K562 (cell line): ENCODE measurements around the gene GHR. TPM values are rescaled to one million over a fixed set of nuclear protein-coding genes. Genes with fewer than 3 reads are reported as not detected.

ENCODE experiments used
- ATAC-seq: fragments of 200-7000 bp; cut with Tn5 transposase; 3 replicates; pipeline ENCODE4 v1.9.1; 2020; ENCODE audit warnings: moderate library complexity
- BruUV-seq: library from RNA; stranded (reverse); fragments of 400-500 nt; replicated peaks from 2 replicates; lab custom pipeline; 2021; lab: Mats Ljungman, UMichigan
- CTCF ChIA-PET: fragments of 300-600 bp; formaldehyde crosslinking; extraction: SDS; loops from one replicate; lab custom pipeline; 2021; ENCODE audit warnings: low intra/inter-chr PET ratio; lab: Yijun Ruan, JAX
- POLR2A ChIA-PET: fragments of 300-600, 350-650 bp; sonication (Branson Sonifier 250); formaldehyde crosslinking; extraction: SDS; loops from one replicate; lab custom pipeline; 2021; ENCODE audit warnings: antibody characterized with exemption, inconsistent platforms; lab: Yijun Ruan, JAX
- DNase-seq, 4 experiments: peaks; one replicate each; pipeline versions ENCODE4 v3.0.0 to v3.0.0-alpha.2; 2011 to 2018; ENCODE audit warnings: low spot score in 3 of 4, mixed read lengths in 3 of 4; ENCODE audit errors: extremely low read depth in 1 of 4
- FAIRE-seq: peaks from 2 replicates; lab custom pipeline; 2011; peaks lifted over from hg19 to GRCh38; lab: Jason Lieb, UNC
- H2AFZ ChIP-seq: 2 replicates; pipeline ENCODE4 v1.6.0; 2011; ENCODE audit warnings: low read depth, low read length, control low read depth, inconsistent platforms
- H3K27ac ChIP-seq: fragments of 200-600 bp; 3 replicates; pipeline ENCODE4 v1.8.0; 2011; ENCODE audit warnings: low read depth, mild to moderate bottlenecking, control low read depth, inconsistent platforms, low read length, moderate library complexity, mixed read lengths; ENCODE audit errors: extremely low read depth
- H3K27me3 ChIP-seq, 2 experiments: fragments of 300-600 bp in 1 of 2; 2 replicates in 1 of 2; 3 replicates in 1 of 2; pipeline versions ENCODE4 v1.6.0 to v1.8.0; 2011; ENCODE audit warnings: inconsistent platforms in 2 of 2, low read length in 2 of 2, mild to moderate bottlenecking in 1 of 2, mixed read lengths in 1 of 2, moderate library complexity in 1 of 2; ENCODE audit not compliant: control insufficient read depth in 2 of 2, insufficient read depth in 2 of 2
- H3K36me3 ChIP-seq: fragments of 300-600 bp; 3 replicates; pipeline ENCODE4 v1.8.0; 2011; ENCODE audit warnings: mild to moderate bottlenecking, low read length, inconsistent platforms; ENCODE audit not compliant: control insufficient read depth, insufficient read depth
- H3K4me1 ChIP-seq, 2 experiments: fragments of 200-600 bp in 1 of 2; replicated peaks in 1 of 2; 2 replicates in 1 of 2; 3 replicates in 1 of 2; pipeline versions ENCODE4 v1.5.1 to v1.8.0; 2011; ENCODE audit warnings: inconsistent platforms in 2 of 2, low read length in 2 of 2, mild to moderate bottlenecking in 1 of 2, mixed read lengths in 1 of 2, moderate library complexity in 1 of 2; ENCODE audit not compliant: control insufficient read depth in 2 of 2, insufficient read depth in 2 of 2
- H3K4me2 ChIP-seq: 2 replicates; pipeline ENCODE4 v1.6.1; 2011; ENCODE audit warnings: low read length, control low read depth, inconsistent platforms, mixed read lengths; ENCODE audit not compliant: insufficient read depth
- H3K4me3 ChIP-seq: fragments of 200-600 bp; sonication (generic), shearing (Covaris generic); 2 replicates; pipeline ENCODE4 v1.5.1; 2016; ENCODE audit warnings: control low read depth, inconsistent platforms
- H3K79me2 ChIP-seq: fragments of 200-600 bp; 3 replicates; pipeline ENCODE4 v1.8.0; 2011; ENCODE audit warnings: low read length, inconsistent platforms; ENCODE audit not compliant: control insufficient read depth, insufficient read depth
- H3K9ac ChIP-seq, 2 experiments: 2 replicates each; pipeline versions ENCODE4 v1.6.0 to v1.6.1; 2011; ENCODE audit warnings: low read depth in 2 of 2, low read length in 2 of 2, control low read depth in 1 of 2, inconsistent platforms in 1 of 2, mild to moderate bottlenecking in 1 of 2, mixed read lengths in 1 of 2; ENCODE audit not compliant: insufficient read depth in 1 of 2
- H3K9me1 ChIP-seq: one replicate; pipeline ENCODE4 v1.6.0; 2011; ENCODE audit warnings: inconsistent platforms, mild to moderate bottlenecking, low read length, moderate library complexity; ENCODE audit not compliant: control insufficient read depth, insufficient read depth
- H3K9me3 ChIP-seq: replicated peaks from 2 replicates; pipeline ENCODE4 v1.5.1; 2011; ENCODE audit warnings: low read depth, low read length, inconsistent platforms; ENCODE audit not compliant: control insufficient read depth, insufficient read depth
- H4K20me1 ChIP-seq: replicated peaks from 2 replicates; pipeline ENCODE4 v1.6.1; 2011; ENCODE audit warnings: low read length, inconsistent platforms, mixed read lengths; ENCODE audit not compliant: control insufficient read depth, insufficient read depth
- BCLAF1 ChIP-seq, 2 experiments: fragments of 450-650 bp in 1 of 2; IDR thresholded peaks; 2 replicates each; pipeline ENCODE4 v1.6.1; 2011 to 2017; ENCODE audit warnings: low read depth in 2 of 2, antibody characterized with exemption in 1 of 2, borderline replicate concordance in 1 of 2, low read length in 1 of 2, mild to moderate bottlenecking in 1 of 2, mixed read lengths in 1 of 2; ENCODE audit not compliant: control insufficient read depth in 1 of 2
- CBX3 ChIP-seq, 2 experiments: IDR thresholded peaks; 1 replicate in 1 of 2; 2 replicates in 1 of 2; pipeline ENCODE4 v1.6.1; 2012; ENCODE audit warnings: inconsistent platforms in 2 of 2, low read length in 2 of 2, borderline replicate concordance in 1 of 2, control low read depth in 1 of 2
- CXXC5 ChIP-seq: fragments of 250-450 bp; sonication (Bioruptor Pico); IDR thresholded peaks from 2 replicates; pipeline ENCODE4 v1.8.0; 2022; ENCODE audit warnings: inconsistent platforms, mild to moderate bottlenecking, moderate library complexity
- HDAC1 ChIP-seq, 2 experiments: fragments of 450-650 bp; IDR thresholded peaks; 2 replicates each; pipeline ENCODE4 v1.6.1; 2016 to 2017; ENCODE audit warnings: inconsistent platforms in 1 of 2, mild to moderate bottlenecking in 1 of 2, moderate library complexity in 1 of 2
- HNRNPUL1 ChIP-seq: fragments of 200-400 bp; formaldehyde crosslinking; IDR thresholded peaks from 2 replicates; pipeline ENCODE4 v1.6.1; 2017; ENCODE audit warnings: low read length
- KAT2B ChIP-seq: IDR thresholded peaks from one replicate; pipeline ENCODE4 v1.6.1; 2012; ENCODE audit warnings: low read depth, mild to moderate bottlenecking, control low read depth, inconsistent platforms, low read length, moderate library complexity
- MYNN ChIP-seq, 2 experiments: sonication (generic); formaldehyde crosslinking in 1 of 2; IDR thresholded peaks; 2 replicates each; pipeline versions ENCODE4 v1.5.0 to v1.6.1; 2016 to 2020; ENCODE audit warnings: antibody characterized with exemption in 1 of 2, missing genetic modification reagents in 1 of 2
- NR1H2 ChIP-seq: sonication (generic); formaldehyde crosslinking; IDR thresholded peaks from 2 replicates; pipeline ENCODE4 v1.4.0; 2020; ENCODE audit warnings: mild to moderate bottlenecking, missing genetic modification reagents
- PML ChIP-seq: IDR thresholded peaks from 2 replicates; pipeline ENCODE4 v1.6.1; 2012; ENCODE audit warnings: low read length, inconsistent platforms
- SMARCB1 ChIP-seq: IDR thresholded peaks from 2 replicates; pipeline ENCODE4 v1.6.1; 2011; ENCODE audit warnings: improper control_type of control experiment, low read depth; ENCODE audit not compliant: insufficient read length
- TGIF2 ChIP-seq: sonication (generic); formaldehyde crosslinking; IDR thresholded peaks from 2 replicates; pipeline ENCODE4 v1.8.1; 2022; ENCODE audit warnings: mild to moderate bottlenecking, missing genetic modification reagents, moderate library complexity
- ZFPM2 ChIP-seq: fragments of 250-450 bp; sonication (Bioruptor Pico); IDR thresholded peaks from 2 replicates; pipeline ENCODE4 v1.5.1; 2022; ENCODE audit warnings: mild to moderate bottlenecking
- ZNF282 ChIP-seq: sonication (generic); formaldehyde crosslinking; IDR thresholded peaks from 2 replicates; pipeline ENCODE4 v1.8.1; 2023; ENCODE audit warnings: missing genetic modification reagents
- WGBS: fragments of 100-300 bp; shearing (Covaris generic); methylation state at CpG from one replicate; pipeline ENCODE4 v1.1.6; 2016; ENCODE audit warnings: low coverage, mixed read lengths; ENCODE audit not compliant: insufficient coverage; ENCODE audit errors: missing lambda C conversion rate; 5-methylcytosine and 5-hydroxymethylcytosine counted together
- in situ Hi-C: fragments of 300-500 bp; cut with MboI; formaldehyde crosslinking; loops from 4 replicates; pipeline ENCODE4 v1.15.0; 2018; ENCODE audit warnings: inconsistent platforms, mixed read lengths
- intact Hi-C: fragments of 100-400 bp; cut with micrococcal nuclease; formaldehyde crosslinking; loops from 2 replicates; pipeline ENCODE4 v1.14.2; 2022
- polyA plus RNA-seq, 8 experiments: library from polyadenylated mRNA; depleted of rRNA in 4 of 8; stranded (reverse) in 5 of 8; unstranded in 3 of 8; fragments of >200 nt; fragmentation: Nextera tagmentation in 2 of 8; fragmentation: Illumina TruSeq in 1 of 8; extraction: Ambion mirVana in 2 of 8; extraction: Trizol in 1 of 8; gene quantifications; 2 replicates each; pipeline versions ENCODE4 v1.2.1 to v1.2.3, GENCODE V29; 2011 to 2014; ENCODE audit warnings: inconsistent platforms in 1 of 8, missing spikeins in 1 of 8
- total RNA-seq, 7 experiments: library from RNA; depleted of rRNA in 6 of 7; stranded (reverse); fragments of >200 nt in 6 of 7; fragmentation: Illumina TruSeq in 2 of 7; extraction: Trizol in 2 of 7; gene quantifications; 2 replicates each; pipeline versions ENCODE4 v1.2.1 to v1.2.3, GENCODE V29; 2011 to 2021; ENCODE audit warnings: low replicate concordance in 1 of 7
- TF ChIP-seq, protein P1 (sequence below): fragments of 450-650 bp; IDR thresholded peaks from 2 replicates; pipeline ENCODE4 v1.6.1; 2016; ENCODE audit warnings: low read depth, mild to moderate bottlenecking, moderate library complexity
- TF ChIP-seq, protein P2 (sequence below): fragments of 450-650 bp; IDR thresholded peaks from 2 replicates; pipeline ENCODE4 v1.6.1; 2016

GHR gene
- total and polyA plus RNA-seq, 9 of the 15 experiments (the other 6 are each of a cell fraction or from before 2014, with no cell fraction given), result 0.01 to 0.13 (median 0.07) TPM; not detected in 5

DNA sequence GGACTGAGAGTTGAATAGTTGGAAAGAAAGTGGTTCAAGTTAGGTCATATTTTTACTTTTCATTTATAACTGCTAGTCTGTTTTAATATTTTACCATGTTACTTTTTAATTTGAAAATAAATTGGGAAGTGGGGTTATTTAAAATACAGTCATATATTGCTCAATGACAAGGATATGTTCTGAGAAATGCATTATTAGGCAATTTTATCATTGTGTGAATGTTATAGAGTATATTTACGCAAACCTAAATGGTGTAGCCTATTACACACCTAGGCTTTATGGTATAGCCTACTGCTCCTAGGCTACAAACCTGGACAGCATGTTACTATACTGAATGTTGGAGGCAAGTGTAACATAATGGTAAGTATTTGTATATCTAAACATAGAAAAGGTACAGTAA, 338.6 kb downstream of the GHR start:
- 68% methylated on average over 1 of the region's 1 CpG for WGBS
- in situ Hi-C loops, result loop anchor here (25.0 kb wide), 1 partner anchor 899 kb away; the partner anchor contains the start of gene OXCT1
- intact Hi-C loops, result no loop called here
- TF ChIP-seq KAT2B (no peak), HNRNPUL1 (no peak), TGIF2 (no peak), ZNF282 (CRISPR knock-in tag) (no peak), NR1H2 (no peak), MYNN (IDR thresholded peaks at IDR 0.05) (no peak), MYNN (CRISPR knock-in tag; IDR thresholded peaks at IDR 0.05) (no peak), CBX3 (IDR thresholded peaks at IDR 0.05; ENCODE audit: borderline replicate concordance in 1 of 2, low read length in 2 of 2) (no peak), ZFPM2 (no peak), CXXC5 (CRISPR knock-in tag) (no peak), HDAC1 (IDR thresholded peaks at IDR 0.05) (no peak), BCLAF1 (IDR thresholded peaks at IDR 0.05; ENCODE audit: borderline replicate concordance in 1 of 2, control insufficient read depth in 1 of 2, low read depth in 2 of 2, low read length in 1 of 2) (no peak), PML (no peak), SMARCB1 (no peak)
- TF ChIP-seq, protein P1, sequence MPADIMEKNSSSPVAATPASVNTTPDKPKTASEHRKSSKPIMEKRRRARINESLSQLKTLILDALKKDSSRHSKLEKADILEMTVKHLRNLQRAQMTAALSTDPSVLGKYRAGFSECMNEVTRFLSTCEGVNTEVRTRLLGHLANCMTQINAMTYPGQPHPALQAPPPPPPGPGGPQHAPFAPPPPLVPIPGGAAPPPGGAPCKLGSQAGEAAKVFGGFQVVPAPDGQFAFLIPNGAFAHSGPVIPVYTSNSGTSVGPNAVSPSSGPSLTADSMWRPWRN, result no peak
- TF ChIP-seq, protein P2, sequence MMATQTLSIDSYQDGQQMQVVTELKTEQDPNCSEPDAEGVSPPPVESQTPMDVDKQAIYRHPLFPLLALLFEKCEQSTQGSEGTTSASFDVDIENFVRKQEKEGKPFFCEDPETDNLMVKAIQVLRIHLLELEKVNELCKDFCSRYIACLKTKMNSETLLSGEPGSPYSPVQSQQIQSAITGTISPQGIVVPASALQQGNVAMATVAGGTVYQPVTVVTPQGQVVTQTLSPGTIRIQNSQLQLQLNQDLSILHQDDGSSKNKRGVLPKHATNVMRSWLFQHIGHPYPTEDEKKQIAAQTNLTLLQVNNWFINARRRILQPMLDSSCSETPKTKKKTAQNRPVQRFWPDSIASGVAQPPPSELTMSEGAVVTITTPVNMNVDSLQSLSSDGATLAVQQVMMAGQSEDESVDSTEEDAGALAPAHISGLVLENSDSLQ, result no peak
- TF ChIP-seq, all 486 proteins: peak for 0
- no peaks in the 10 kb centered on the region for H3K9me1 ChIP-seq
- no peak overlapping the region for H3K4me2 ChIP-seq
- no TSS peak for BruUV-seq
- H3K27me3 ChIP-seq, result no peaks in the 10 kb centered on the region
- H3K4me1 ChIP-seq, result peaks cover 4 to 5% of the 10 kb centered on the region in 2 experiments; a peak in 2 of 5 replicates
- no peaks in the 10 kb centered on the region for H4K20me1 ChIP-seq
- ChIA-PET POLR2A (interaction anchor here (1.0 to 2.0 kb wide), 2 partner anchors 10 to 14 kb away, joined by 3 to 4 read pairs; no protein-coding TSS in a partner anchor), CTCF (no interaction called here)
- no peak overlapping the region for H3K4me3 ChIP-seq
- no peaks in the 10 kb centered on the region for H3K36me3 ChIP-seq
- no peak for ATAC-seq
- FAIRE-seq, result no peak
- no peak overlapping the region for H3K27ac ChIP-seq
- H3K9ac ChIP-seq, result no peak overlapping the region
- H3K9me3 ChIP-seq, result no peaks in the 10 kb centered on the region
- H2AFZ ChIP-seq, result no peak overlapping the region
- no peak for DNase-seq
- no peaks in the 10 kb centered on the region; the same call in 2 of the 3 replicates for H3K79me2 ChIP-seq
